ENCODE data around the gene LAMC1. TPM values are rescaled to one million over a fixed set of nuclear protein-coding genes. Genes with fewer than 3 reads are reported as not detected.

The LAMC1 gene
- total RNA-seq, 2 experiments from 2014 or later = 0.42 to 0.66 TPM

- DNase-seq = no peak
- no peaks in the 10 kb centered on the region for H3K36me3 Mint-ChIP-seq
- peaks cover 15% of the 10 kb centered on the region for H3K27me3 Mint-ChIP-seq
- H3K4me1 Mint-ChIP-seq = no peaks in the 10 kb centered on the region
- no peak overlapping the region for H3K4me3 Mint-ChIP-seq
- H3K27ac Mint-ChIP-seq = no peak overlapping the region
- H3K9me3 Mint-ChIP-seq = no peaks in the 10 kb centered on the region
Measured at GRCh38 chr1:183096894-183097293, 73.7 kb downstream of the LAMC1 start.

DNA sequence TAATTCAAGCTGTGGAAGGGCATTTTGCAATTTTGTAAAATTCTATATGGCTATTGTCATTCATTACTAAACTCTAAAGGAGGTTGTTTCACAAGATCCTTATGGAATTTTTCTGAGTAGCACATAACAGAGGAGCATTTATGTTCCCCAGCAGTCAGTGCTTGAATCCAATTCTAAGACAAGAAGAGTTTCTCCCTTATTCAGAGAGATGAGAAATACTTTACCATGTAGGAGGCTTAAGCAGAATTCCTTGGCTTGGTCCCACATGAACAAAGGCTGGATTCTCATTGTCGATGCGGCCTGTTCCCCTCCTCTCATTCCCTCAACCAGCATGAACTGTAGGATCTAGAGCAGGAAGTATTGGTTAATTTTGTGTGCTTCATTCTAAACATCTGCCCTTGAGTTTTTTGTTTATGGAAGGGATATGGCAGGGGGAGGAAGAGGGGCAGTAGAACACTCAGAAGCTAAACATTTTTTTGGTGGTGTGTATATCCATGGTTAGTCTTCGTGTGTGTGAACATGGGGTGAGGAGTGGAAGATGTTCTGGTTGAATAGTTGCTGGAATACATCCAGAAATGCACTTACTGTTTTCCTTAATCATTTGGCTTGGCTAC, 74.3 kb downstream of the LAMC1 start:
- Mint-ChIP-seq H3K4me1 (no peaks in the 10 kb centered on the region), H3K9me3 (no peaks in the 10 kb centered on the region), H3K27ac (no peak overlapping the region), H3K36me3 (no peaks in the 10 kb centered on the region), H3K4me3 (no peak overlapping the region), H3K27me3 (peaks cover 16% of the 10 kb centered on the region)
- DNase-seq = no peak

GRCh38 chr1:183098317-183098716, 75.1 kb downstream of the LAMC1 start:
- Mint-ChIP-seq H3K4me1 (no peaks in the 10 kb centered on the region), H3K36me3 (no peaks in the 10 kb centered on the region), H3K27me3 (peaks cover 16% of the 10 kb centered on the region), H3K9me3 (no peaks in the 10 kb centered on the region), H3K4me3 (no peak overlapping the region), H3K27ac (no peak overlapping the region)
- DNase-seq = no peak

- Mint-ChIP-seq H3K4me3 (no peak overlapping the region), H3K27ac (no peak overlapping the region), H3K27me3 (peaks cover 14% of the 10 kb centered on the region), H3K36me3 (no peaks in the 10 kb centered on the region), H3K9me3 (no peaks in the 10 kb centered on the region), H3K4me1 (no peaks in the 10 kb centered on the region)
- DNase-seq = no peak
Measured at GRCh38 chr1:183100361-183100974, 77.2 kb downstream of the LAMC1 start.

DNA sequence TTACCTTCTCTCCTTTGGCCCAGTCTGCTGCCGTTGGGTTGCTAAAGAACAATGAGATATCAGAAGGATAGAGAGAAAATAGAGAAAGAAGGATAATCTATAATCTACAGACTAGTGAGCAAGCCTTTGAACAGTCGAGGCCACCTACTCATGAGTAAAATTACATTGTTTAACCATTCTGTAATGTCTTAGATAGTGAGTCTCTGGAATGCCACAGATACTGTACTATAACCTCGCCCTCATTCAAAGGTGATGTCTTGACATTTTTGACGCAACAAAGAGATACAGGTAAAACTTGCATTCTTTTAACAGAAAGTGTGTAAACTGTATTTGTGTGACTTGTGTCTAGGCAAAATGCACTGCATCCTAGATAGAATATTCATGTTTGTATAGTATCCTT, 77.9 kb downstream of the LAMC1 start:
- Mint-ChIP-seq H3K36me3 (no peaks in the 10 kb centered on the region), H3K4me1 (no peaks in the 10 kb centered on the region), H3K27me3 (peaks cover 14% of the 10 kb centered on the region), H3K4me3 (no peak overlapping the region), H3K27ac (no peak overlapping the region), H3K9me3 (no peaks in the 10 kb centered on the region)
- no peak for DNase-seq

GRCh38 chr1:183101841-183102276, 78.6 kb downstream of the LAMC1 start:
- Mint-ChIP-seq H3K4me1 (no peaks in the 10 kb centered on the region), H3K4me3 (no peak overlapping the region), H3K27ac (no peak overlapping the region), H3K36me3 (no peaks in the 10 kb centered on the region), H3K27me3 (peaks cover 11% of the 10 kb centered on the region), H3K9me3 (no peaks in the 10 kb centered on the region)
- DNase-seq = no peak

DNA sequence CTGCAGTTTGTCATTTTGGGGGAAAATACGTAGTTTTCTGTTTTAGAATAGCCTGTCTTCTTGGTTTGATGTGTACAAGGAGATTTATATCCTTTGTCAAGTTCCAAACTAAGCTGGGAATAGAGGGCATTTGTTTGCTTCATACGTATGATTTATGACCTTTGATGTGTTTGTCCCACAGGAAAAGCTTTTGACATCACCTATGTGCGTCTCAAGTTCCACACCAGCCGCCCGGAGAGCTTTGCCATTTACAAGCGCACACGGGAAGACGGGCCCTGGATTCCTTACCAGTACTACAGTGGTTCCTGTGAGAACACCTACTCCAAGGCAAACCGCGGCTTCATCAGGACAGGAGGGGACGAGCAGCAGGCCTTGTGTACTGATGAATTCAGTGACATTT, 79.9 kb downstream of the LAMC1 start:
- no peak overlapping the region for H3K27ac Mint-ChIP-seq

GRCh38 chr1:183103577-183103976, 80.4 kb downstream of the LAMC1 start:
- peaks cover 11% of the 10 kb centered on the region for H3K27me3 Mint-ChIP-seq
- no peaks in the 10 kb centered on the region for H3K9me3 Mint-ChIP-seq
- H3K4me3 Mint-ChIP-seq = no peak overlapping the region
- no peaks in the 10 kb centered on the region for H3K36me3 Mint-ChIP-seq
- no peak overlapping the region for H3K27ac Mint-ChIP-seq
- no peaks in the 10 kb centered on the region for H3K4me1 Mint-ChIP-seq
- DNase-seq = no peak

More for the DNA sequence above, 79.9 kb downstream of the LAMC1 start:
- Mint-ChIP-seq H3K36me3 (no peaks in the 10 kb centered on the region), H3K4me1 (no peaks in the 10 kb centered on the region), H3K4me3 (no peak overlapping the region), H3K27me3 (peaks cover 11% of the 10 kb centered on the region), H3K9me3 (no peaks in the 10 kb centered on the region)
- DNase-seq = no peak

DNA sequence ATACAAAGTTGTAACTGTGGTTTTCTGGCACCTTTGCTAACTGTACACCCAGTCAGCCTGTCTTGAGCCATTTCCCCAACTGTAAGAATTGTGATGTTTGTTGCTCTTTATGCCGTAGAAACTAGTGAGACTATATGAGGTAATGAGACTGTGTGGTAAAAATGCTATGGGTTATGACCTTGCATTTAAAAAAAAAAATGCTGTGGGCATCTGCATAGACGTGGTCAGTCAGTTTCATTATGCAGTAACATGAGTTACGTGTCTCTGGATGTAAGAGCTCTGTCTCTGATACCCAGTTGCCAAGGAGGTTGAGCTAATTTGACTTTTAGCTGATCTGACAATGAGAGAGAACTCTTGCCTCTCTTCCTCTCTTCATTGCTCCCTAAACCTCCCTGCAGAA, 82.2 kb downstream of the LAMC1 start:
- H3K36me3 Mint-ChIP-seq = no peaks in the 10 kb centered on the region
- no peak overlapping the region for H3K4me3 Mint-ChIP-seq
- H3K4me1 Mint-ChIP-seq = no peaks in the 10 kb centered on the region
- no peak overlapping the region for H3K27ac Mint-ChIP-seq
- H3K9me3 Mint-ChIP-seq = no peaks in the 10 kb centered on the region
- H3K27me3 Mint-ChIP-seq = peaks cover 16% of the 10 kb centered on the region
- DNase-seq = no peak

DNA sequence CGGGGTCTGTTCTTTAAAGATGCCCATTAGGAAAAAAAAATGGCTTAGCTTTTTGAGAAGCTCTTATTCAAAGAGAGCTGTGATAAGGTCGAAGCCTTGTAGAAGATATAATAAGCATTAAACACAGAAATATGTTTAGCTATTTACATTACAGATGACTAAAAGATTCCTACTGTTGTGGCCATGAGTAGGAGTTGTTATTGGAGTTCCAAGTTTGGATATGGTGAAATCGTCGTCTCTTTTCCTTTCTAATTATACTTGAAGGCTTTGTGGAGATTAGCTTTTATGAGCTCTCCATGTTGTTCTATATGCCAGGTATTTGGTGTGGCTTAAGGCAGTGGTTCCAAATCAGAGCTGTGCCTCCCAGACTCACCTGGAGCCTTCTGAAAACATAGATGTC, 82.9 kb downstream of the LAMC1 start:
- no peak overlapping the region for H3K27ac Mint-ChIP-seq
- no peaks in the 10 kb centered on the region for H3K36me3 Mint-ChIP-seq
- no peaks in the 10 kb centered on the region for H3K4me1 Mint-ChIP-seq
- H3K27me3 Mint-ChIP-seq = peaks cover 16% of the 10 kb centered on the region
- H3K4me3 Mint-ChIP-seq = no peak overlapping the region
- no peaks in the 10 kb centered on the region for H3K9me3 Mint-ChIP-seq
- no peak for DNase-seq

GRCh38 chr1:183106746-183107145, 83.5 kb downstream of the LAMC1 start:
- H3K4me3 Mint-ChIP-seq = no peak overlapping the region
- no peaks in the 10 kb centered on the region for H3K36me3 Mint-ChIP-seq
- H3K9me3 Mint-ChIP-seq = no peaks in the 10 kb centered on the region
- no peak for DNase-seq
- peaks cover 15% of the 10 kb centered on the region for H3K27me3 Mint-ChIP-seq
- no peak overlapping the region for H3K27ac Mint-ChIP-seq
- no peaks in the 10 kb centered on the region for H3K4me1 Mint-ChIP-seq

- H3K4me1 Mint-ChIP-seq = no peaks in the 10 kb centered on the region
- H3K4me3 Mint-ChIP-seq = no peak overlapping the region
- H3K27ac Mint-ChIP-seq = no peak overlapping the region
- H3K36me3 Mint-ChIP-seq = no peaks in the 10 kb centered on the region
- peaks cover 6% of the 10 kb centered on the region for H3K27me3 Mint-ChIP-seq
- H3K9me3 Mint-ChIP-seq = no peaks in the 10 kb centered on the region
- no peak for DNase-seq
Measured at GRCh38 chr1:183110326-183110880, 87.2 kb downstream of the LAMC1 start.

GRCh38 chr1:183114441-183114840, 91.2 kb downstream of the LAMC1 start:
- Mint-ChIP-seq H3K27me3 (peaks cover 3% of the 10 kb centered on the region), H3K4me1 (no peaks in the 10 kb centered on the region), H3K27ac (no peak overlapping the region), H3K4me3 (no peak overlapping the region), H3K36me3 (no peaks in the 10 kb centered on the region), H3K9me3 (no peaks in the 10 kb centered on the region)
- DNase-seq = no peak

GRCh38 chr1:183116416-183116815, 93.2 kb downstream of the LAMC1 start:
- DNase-seq = no peak
- Mint-ChIP-seq H3K36me3 (no peaks in the 10 kb centered on the region), H3K4me3 (no peak overlapping the region), H3K9me3 (no peaks in the 10 kb centered on the region), H3K27ac (no peak overlapping the region), H3K27me3 (no peaks in the 10 kb centered on the region), H3K4me1 (no peaks in the 10 kb centered on the region)

DNA sequence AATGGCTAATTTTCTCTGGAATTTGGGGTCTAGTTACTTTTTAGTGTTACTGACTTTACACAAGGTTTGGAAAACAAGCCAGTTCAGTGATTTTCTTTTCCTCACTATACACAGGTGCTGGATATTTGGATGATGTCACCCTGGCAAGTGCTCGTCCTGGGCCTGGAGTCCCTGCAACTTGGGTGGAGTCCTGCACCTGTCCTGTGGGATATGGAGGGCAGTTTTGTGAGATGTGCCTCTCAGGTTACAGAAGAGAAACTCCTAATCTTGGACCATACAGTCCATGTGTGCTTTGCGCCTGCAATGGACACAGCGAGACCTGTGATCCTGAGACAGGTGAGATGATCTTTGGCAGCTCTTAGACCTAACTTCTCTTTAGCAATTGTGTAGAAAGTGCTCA, 98.4 kb downstream of the LAMC1 start:
- Mint-ChIP-seq H3K4me1 (no peaks in the 10 kb centered on the region), H3K27ac (no peak overlapping the region), H3K27me3 (no peaks in the 10 kb centered on the region), H3K9me3 (no peaks in the 10 kb centered on the region), H3K36me3 (no peaks in the 10 kb centered on the region), H3K4me3 (no peak overlapping the region)
- no peak for DNase-seq

GRCh38 chr1:183124259-183124658, 101.0 kb downstream of the LAMC1 start:
- Mint-ChIP-seq H3K27me3 (no peaks in the 10 kb centered on the region), H3K4me3 (no peak overlapping the region), H3K4me1 (no peaks in the 10 kb centered on the region), H3K36me3 (no peaks in the 10 kb centered on the region), H3K27ac (no peak overlapping the region), H3K9me3 (no peaks in the 10 kb centered on the region)
- no peak for DNase-seq

All from activated naive CD8-positive, alpha-beta T cell treated with anti-CD3 and anti-CD28 coated beads for 36 hours (primary cell).